ENCODE results near the gene RADX.

Gene RADX

GRCh38 chrX:106606571-106606970, 5.2 kb upstream of the RADX start:
- DNase-seq (ENCODE audit: low read depth): no peak
- TF ChIP-seq, protein P1, sequence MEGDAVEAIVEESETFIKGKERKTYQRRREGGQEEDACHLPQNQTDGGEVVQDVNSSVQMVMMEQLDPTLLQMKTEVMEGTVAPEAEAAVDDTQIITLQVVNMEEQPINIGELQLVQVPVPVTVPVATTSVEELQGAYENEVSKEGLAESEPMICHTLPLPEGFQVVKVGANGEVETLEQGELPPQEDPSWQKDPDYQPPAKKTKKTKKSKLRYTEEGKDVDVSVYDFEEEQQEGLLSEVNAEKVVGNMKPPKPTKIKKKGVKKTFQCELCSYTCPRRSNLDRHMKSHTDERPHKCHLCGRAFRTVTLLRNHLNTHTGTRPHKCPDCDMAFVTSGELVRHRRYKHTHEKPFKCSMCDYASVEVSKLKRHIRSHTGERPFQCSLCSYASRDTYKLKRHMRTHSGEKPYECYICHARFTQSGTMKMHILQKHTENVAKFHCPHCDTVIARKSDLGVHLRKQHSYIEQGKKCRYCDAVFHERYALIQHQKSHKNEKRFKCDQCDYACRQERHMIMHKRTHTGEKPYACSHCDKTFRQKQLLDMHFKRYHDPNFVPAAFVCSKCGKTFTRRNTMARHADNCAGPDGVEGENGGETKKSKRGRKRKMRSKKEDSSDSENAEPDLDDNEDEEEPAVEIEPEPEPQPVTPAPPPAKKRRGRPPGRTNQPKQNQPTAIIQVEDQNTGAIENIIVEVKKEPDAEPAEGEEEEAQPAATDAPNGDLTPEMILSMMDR (conservative IDR thresholded peaks at IDR 0.05; ENCODE audit: low read depth, low read length): no peak
- no peak overlapping the region for H3K4me3 ChIP-seq (ENCODE audit: low read length)

DNA sequence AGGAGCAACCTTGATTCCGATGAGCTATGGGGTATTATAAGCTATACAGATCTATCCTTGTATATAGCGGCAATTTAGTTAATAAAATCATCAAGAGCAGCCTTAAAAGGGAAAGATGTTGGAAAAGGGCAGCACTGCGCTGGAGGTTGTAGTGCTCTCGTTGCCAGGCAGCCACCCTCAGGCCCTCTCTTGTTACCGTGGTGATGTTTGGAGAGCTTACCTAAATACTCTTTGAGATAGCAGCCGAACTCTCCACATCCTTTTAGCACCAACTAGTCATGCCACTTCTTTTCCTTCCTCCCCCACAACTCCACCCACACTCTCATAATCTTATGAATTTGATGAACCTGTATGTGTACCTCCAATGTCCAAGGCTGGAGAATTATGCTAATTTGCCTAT, 3.8 kb upstream of the RADX start:
- DNase-seq (ENCODE audit: low read depth): no peak
- H3K4me3 ChIP-seq (ENCODE audit: low read length): no peak overlapping the region
- TF ChIP-seq, protein P1 (conservative IDR thresholded peaks at IDR 0.05; ENCODE audit: low read depth, low read length): no peak

- DNase-seq (ENCODE audit: low read depth): no peak
- TF ChIP-seq, protein P1 (conservative IDR thresholded peaks at IDR 0.05; ENCODE audit: low read depth, low read length): no peak
- H3K4me3 ChIP-seq (ENCODE audit: low read length): peak overlapping the region; percentile 62
Measured at GRCh38 chrX:106611317-106611678, 480 bp upstream of the RADX start.

DNA sequence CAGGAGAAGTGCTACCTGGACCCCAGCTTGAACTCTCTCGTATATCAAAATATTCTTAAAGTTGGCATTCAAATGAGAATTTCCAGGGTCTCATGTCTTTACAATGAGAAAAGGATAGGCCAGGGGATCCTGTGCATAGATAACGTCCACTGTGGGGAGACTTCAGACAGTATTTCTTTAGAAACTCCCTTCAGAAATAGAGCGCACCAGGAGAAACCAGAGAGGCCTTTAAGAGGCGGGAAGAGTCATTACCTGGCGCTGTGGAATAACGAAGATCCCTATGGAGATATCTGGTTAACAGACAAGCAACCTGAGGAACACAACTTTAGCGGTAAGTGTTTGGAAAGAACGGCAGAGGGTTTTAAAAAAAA, 600 bp downstream of the RADX start:
- H3K4me3 ChIP-seq (ENCODE audit: low read length): peak overlapping the region; percentile 62
- TF ChIP-seq, protein P1 (conservative IDR thresholded peaks at IDR 0.05; ENCODE audit: low read depth, low read length): no peak
- no peak for DNase-seq (ENCODE audit: low read depth)

GRCh38 chrX:106613277-106613676, 1.5 kb downstream of the RADX start:
- DNase-seq (ENCODE audit: low read depth): no peak
- H3K4me3 ChIP-seq (ENCODE audit: low read length): peak overlapping the region; percentile 62
- TF ChIP-seq, protein P1 (conservative IDR thresholded peaks at IDR 0.05; ENCODE audit: low read depth, low read length): no peak

- TF ChIP-seq, protein P1 (conservative IDR thresholded peaks at IDR 0.05; ENCODE audit: low read depth, low read length): no peak
Measured at GRCh38 chrX:106615041-106615440, 3.3 kb downstream of the RADX start.

DNA sequence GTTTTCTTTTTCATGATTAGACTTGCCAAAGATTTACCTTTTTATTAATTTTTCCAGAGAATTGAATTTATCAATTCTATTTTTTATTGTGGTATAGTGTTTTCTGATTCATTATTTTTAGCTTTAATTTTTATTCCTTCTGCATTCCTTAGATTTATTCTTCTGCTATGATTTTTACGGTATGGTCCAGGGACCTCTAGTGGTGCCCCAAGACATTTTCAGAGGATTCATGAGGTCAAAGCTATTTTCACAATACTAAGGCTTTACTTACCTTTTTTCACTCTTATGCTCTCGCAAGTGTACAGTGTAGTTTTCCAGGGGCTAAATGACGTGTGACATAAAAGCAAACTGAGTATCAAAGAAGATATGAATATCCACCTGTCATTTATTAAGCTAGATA, 8.0 kb downstream of the RADX start:
- H3K4me3 ChIP-seq (ENCODE audit: low read length): no peak overlapping the region
- TF ChIP-seq, protein P1 (conservative IDR thresholded peaks at IDR 0.05; ENCODE audit: low read depth, low read length): peak; percentile 64
- DNase-seq (ENCODE audit: low read depth): no peak

More at GRCh38 chrX:106615041-106615440, 3.3 kb downstream of the RADX start:
- H3K4me3 ChIP-seq (ENCODE audit: low read length): no peak overlapping the region
- DNase-seq (ENCODE audit: low read depth): no peak
